Measurements from ENCODE around the gene LRCOL1.

LRCOL1 gene

GRCh38 chr12:132619386-132620112, 9.2 kb upstream of the LRCOL1 start:
- Histone ChIP-seq H3K36me3 (ENCODE audit: control insufficient read depth in 2 of 2, insufficient read depth in 1 of 2, low read length in 2 of 2) (peaks cover 0 to 21% of the 10 kb centered on the region in 2 experiments; a peak in 1 of 3 replicates), H3K4me3 (ENCODE audit: low read depth, low read length) (no peak overlapping the region), H3K9me3 (ENCODE audit: control insufficient read depth, insufficient read depth, low read depth, low read length) (no peaks in the 10 kb centered on the region), H3K27ac (ENCODE audit: extremely low read depth, low read depth, low read length) (no peak overlapping the region), H3K4me1 (ENCODE audit: control insufficient read depth, insufficient read depth, low read length) (no peaks in the 10 kb centered on the region)
- ChIA-PET POLR2A (interaction anchor here (0.6 to 1.4 kb wide), 2 partner anchors 11 to 40 kb away, joined by 4 to 5 read pairs; no protein-coding TSS in a partner anchor), CTCF (interaction anchor here (1.1 to 1.2 kb wide), 2 partner anchors 10 to 19 kb away, joined by 3 read pairs; no protein-coding TSS in a partner anchor)
- no peak for TF ChIP-seq ZNF548 (tag by site-specific recombination; IDR thresholded peaks at IDR 0.05)
- 0 out of 2 replicates have a peak, but pooled peaks have one; percentile 14 for TF ChIP-seq PATZ1 (tag by site-specific recombination; IDR thresholded peaks at IDR 0.05)
- no peak for TF ChIP-seq ZBTB11 (tag by site-specific recombination; conservative IDR thresholded peaks at IDR 0.05; ENCODE audit: low read depth)
- TF ChIP-seq ZFHX2 (tag by site-specific recombination; conservative IDR thresholded peaks at IDR 0.05): peak; percentile 59
- TF ChIP-seq ZNF549 (tag by site-specific recombination; IDR thresholded peaks at IDR 0.05): no peak
- TF ChIP-seq ZNF24 (tag by site-specific recombination; IDR thresholded peaks at IDR 0.05): no peak
- peak; percentile 53; the same call in 1 of the 2 replicates for TF ChIP-seq KLF8 (tag by site-specific recombination; IDR thresholded peaks at IDR 0.05)
- no peak for TF ChIP-seq ZNF449 (tag by site-specific recombination; IDR thresholded peaks at IDR 0.05)
- no peak for TF ChIP-seq EGR2 (tag by site-specific recombination; IDR thresholded peaks at IDR 0.05; ENCODE audit: low read depth)
- 0 out of 2 replicates have a peak, but pooled peaks have one; percentile 6 for TF ChIP-seq GLIS1 (tag by site-specific recombination; IDR thresholded peaks at IDR 0.05)
- TF ChIP-seq SP2 (tag by site-specific recombination; IDR thresholded peaks at IDR 0.05): 0 out of 2 replicates have a peak, but pooled peaks have one; percentile 10
- TF ChIP-seq ZBTB6 (tag by site-specific recombination; IDR thresholded peaks at IDR 0.05): peak; percentile 51; the same call in 1 of the 2 replicates
- no peak for TF ChIP-seq ZNF18 (tag by site-specific recombination; IDR thresholded peaks at IDR 0.05)
- TF ChIP-seq ZNF837 (tag by site-specific recombination; IDR thresholded peaks at IDR 0.05): 0 out of 2 replicates have a peak, but pooled peaks have one; percentile 11
